Measurements from ENCODE around the gene TBC1D21.

The TBC1D21 gene

DNA sequence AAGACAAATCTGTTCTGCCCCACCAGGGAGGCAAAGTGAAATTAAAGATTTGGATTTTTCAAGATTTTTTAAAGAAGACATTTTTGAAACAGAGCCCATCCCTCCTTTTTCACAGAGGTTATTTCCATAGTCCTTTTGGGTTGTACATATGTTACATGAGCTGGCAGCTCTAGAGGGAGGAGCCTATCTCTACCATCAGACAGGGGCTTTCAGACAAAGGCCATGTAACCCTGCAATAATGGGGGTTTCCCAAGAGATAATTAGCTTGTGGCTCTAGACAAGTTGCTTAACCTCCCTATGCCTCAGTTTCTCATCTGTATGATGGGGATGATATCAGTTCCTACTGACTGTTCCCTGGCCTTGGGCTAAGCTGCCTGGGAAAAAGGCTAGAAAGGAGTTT lies 8.0 kb upstream of the TBC1D21 start:
- no peak for DNase-seq

DNA sequence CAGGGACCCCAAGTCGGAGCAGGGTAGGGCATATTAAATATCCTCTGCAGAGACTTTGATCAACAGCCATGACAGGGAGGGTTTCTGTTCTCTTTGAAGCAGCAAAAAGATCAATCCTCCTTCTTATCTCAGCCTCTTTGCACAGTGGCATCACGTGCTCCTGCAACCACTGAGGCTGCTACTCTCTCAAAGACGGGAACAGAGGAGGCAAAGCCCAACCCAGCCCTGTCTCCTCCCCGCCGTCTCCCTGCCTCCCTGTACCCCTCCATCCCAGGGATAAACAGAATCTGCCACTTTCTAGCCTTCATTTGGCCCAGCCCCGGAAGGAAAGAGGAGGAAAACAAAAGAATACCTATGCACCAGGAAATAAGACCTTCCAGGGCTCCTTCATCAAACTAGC lies 7.5 kb upstream of the TBC1D21 start:
- no peak for DNase-seq

DNA sequence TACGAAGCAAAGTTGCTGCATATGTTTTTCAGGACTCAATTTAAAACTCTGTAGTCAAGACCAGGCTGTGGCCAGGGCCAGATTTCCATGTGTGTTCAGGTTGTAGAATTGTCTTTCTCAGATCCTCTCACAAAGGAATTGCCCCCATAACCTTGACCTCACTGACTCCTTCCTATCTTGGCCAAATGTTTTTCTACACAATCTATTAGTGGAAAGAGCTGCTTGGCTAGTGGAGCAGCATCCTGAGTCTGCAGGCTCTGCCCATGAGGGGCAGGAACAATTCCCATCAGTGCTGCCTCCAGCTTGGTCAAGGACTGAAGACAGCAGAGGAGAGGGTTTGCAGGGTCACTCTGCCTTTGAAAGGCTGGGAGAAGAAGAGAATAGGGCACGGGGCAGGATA lies 6.9 kb upstream of the TBC1D21 start:
- no peak for DNase-seq

DNA sequence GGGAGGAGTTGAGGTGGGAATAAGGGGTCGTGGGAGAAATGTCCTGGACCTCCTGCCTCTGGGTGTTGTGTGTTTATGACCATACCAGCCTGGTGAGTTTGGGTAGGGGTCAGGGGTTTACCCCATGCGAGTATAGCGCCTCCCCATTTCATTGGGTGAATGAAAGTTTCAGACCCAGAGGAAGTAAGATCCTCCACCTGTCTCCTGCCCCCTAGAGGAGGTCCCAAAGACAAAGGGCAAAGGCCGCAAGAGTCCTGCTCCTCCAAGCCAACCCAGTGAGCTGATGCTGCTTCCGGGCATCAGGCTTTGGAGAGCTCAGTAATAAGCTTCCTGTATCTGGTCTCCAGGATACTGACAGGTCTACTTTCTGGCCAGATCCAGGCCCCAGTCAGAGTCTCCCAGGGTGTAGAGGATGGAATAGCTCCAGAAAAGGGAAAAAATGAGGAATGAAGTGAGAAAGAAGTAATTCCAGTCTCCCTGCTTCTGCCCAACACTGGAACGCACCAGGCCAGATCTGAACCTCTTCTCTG lies 6.4 kb upstream of the TBC1D21 start:
- no peak for DNase-seq

DNA sequence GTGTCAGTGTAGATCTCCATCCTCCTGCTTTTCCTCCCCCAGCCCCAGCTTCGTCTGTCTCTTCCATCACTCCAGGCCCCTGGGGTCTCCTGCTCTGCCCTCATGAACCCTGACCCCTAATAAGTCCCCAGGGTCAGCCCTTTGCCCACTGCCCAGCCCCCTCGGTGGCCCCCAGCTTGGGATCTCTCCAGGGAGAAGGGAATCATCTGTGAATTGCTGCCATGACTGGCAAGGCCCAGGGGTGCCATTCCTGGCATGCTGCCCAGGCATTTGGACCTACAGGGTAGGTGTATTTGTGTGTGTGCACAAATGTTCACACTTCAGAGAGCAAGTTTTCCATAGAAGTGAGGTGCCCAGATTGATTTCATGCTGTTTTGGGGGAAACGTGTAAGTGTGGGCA lies 5.9 kb upstream of the TBC1D21 start:
- no peak for DNase-seq

DNA sequence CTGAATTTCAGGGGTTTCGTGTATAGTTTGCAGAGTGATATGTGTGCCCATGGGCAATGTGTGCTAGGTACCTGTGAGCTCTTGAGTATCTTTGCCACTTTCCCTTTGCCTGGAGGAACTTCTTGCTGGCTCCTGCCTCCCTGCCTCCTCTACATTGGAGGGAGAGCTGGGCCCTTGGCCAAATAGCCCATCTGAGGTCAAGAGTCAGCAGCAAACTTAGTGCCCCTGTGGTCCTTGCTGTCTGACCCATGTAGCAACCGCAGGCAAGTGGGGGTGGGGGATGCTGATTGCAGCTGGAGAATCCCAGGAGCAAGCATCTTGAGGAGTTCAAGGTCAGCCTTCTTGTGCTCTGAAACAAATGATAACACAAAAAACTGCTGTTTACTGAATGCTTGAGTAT lies 5.4 kb upstream of the TBC1D21 start:
- no peak for DNase-seq

DNA sequence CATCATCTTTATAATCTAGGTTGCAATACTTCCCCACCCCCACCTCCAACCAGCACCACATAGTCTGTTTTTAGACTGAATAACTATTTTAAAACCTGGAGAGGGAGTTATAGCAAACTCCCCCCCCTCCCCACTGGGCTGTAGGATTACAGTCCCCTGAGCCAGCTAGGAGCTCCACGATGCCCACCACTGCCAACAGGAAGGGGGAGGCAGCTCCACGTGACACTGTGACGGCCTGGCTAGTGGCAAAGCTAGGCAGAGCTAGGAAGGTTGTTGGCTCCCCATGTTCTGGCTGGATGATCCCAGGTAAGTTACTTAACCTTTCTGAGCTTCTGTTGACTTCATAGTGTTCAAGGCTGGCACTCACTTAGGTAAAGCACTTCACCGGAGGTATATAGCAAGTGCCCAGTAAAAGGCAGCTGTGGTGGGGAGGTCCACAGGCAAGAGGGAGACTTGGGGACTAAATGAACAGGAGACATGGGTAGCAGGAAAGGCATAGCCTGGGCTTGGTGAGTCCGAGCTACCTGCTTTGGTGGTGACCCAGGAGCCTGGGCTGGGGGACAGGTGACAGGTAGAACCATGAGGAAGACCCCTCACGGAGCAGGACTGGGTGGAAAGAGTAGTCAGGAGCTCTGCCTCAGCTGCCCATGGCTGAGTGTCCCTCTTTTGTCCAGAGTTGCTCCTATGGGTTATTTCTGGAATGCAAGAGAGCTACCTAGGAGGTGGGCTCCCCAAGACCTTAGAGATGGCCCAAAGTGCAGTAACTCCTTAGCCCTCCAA lies 4.0 kb upstream of the TBC1D21 start:
- no peak for DNase-seq

DNA sequence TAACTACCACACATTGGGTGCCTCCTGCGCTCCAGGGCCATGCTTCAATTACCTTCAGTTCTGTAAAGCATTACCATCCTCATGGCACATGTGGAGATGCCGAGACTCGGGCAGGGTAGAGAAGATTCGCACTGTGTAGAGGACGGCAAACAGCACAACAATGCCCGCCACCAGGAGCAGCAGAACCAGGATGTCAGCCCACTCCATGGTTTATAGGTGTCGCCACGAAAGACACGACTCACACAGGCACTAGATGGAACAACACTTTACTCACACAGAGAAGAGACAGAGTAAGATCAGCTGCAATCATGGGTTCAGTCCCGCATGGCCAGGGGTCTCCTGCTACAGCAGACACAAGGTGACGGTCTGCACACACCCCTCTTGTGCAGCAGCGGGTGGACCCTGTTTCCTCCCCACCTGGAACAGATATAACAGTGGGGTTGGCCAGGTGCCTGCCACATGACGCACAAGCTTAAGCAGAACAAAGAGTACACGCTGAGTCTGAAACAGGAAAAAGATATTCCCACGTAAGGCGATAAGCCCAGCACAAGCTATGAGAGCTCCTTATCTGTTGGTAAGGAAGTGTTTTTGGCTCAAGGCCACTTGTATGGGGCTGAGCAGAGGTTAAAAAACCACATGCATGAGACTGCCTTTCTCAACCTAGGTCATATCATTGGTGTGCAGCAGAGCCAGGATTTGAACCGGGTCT lies 2.5 kb upstream of the TBC1D21 start:
- no peak for DNase-seq

DNA sequence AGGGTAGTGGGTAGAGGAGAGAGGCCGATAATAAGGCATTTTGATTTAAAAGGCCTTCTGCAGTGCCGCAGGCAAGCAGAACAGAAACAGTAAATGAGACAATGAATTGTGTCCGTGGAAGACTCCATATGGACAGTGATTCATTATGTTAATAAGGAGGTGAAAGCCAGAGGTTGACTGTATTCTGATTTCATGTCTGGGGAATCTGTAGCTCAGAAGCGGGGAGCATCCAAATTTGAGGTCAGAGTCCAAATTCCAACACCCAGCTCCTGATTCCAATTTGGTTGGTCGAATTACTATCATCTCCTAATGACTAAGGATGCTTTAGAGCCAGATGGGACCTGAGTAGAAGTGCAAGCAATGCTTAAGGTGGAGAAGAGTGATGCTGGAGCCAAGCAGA lies 1.0 kb upstream of the TBC1D21 start:
- no peak for DNase-seq

DNA sequence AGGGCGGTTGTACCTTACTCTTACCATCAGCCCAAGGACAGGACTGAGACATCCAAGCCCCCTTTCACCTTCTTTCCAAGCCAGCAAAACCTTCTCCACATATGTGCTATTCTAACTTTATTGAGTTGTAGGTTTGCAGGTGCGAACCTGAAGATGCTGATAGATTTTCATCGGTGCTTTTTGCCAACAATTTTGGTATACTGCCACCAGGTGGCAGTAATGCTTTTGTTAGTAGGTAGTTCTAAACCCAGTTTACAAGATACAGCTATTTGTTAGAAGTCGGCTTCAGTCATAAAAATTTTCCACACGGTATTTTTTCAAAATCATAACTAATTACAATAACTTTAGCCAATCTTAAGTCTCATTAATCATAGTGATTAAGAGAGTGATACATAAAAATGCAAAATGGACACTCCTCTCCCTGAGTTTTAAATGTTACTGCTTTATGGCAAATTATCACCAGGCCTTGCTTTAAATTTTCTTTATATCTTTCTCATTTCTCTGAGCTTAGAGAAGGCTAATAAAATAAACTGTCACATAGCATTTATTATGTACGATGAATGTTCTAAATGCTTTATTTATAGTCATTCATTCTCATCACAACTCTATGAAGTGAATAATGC lies 636 bp downstream of the TBC1D21 start:
- no peak for DNase-seq

DNA sequence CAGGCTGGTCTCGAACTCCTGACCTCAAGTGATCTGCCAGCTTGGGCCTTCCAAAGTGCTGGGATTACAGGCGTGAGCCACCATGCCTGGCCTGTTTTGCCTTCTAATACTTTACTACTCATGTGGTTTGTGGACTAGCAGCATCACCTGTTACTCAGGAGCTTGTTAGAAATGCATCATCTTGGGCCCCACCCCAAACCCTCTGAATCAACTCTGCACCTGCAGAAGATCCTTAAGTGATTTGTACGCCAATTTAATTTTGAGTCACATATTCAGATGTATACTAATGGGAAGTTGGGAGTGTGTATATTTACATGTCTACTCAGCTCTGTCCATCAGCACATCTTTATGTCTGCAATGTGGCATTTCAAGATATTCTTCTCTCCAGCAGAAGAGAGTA lies 6.1 kb downstream of the TBC1D21 start:
- no peak for DNase-seq

DNA sequence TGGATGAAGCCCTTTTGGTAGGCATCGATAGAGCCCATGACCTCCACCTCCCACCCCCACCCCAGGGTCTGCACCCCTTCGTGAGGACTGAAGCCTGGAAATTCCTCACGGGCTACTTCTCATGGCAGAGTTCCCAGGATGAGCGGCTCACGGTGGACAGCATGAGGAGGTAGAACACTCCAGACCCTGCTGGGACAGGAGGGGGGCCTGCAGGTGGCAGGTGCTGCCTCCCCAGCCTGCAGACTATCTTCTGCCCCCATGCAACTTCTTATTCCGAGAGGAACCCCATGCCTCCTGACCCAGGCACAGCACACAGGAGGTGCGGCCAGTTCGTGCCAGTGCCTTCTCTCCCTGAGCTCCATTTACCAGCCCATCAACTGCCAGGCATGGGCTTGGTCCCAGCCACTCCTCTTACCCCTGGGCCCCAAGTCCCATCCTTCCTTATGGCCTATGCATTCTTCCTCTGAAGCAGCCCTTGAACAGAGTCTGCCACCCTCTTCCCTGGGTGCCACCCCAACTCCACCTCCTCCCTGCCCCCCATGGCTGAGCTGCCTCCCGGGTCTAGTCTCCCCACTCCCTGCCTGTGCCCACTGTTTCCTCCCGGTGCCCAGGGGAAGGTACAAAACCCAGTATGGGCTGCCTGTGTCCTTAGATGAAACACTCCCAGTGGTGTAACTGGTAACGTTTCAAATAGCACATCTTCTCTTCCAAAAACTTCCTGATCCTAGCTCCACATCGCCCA lies 8.4 kb downstream of the TBC1D21 start:
- no peak for DNase-seq

DNA sequence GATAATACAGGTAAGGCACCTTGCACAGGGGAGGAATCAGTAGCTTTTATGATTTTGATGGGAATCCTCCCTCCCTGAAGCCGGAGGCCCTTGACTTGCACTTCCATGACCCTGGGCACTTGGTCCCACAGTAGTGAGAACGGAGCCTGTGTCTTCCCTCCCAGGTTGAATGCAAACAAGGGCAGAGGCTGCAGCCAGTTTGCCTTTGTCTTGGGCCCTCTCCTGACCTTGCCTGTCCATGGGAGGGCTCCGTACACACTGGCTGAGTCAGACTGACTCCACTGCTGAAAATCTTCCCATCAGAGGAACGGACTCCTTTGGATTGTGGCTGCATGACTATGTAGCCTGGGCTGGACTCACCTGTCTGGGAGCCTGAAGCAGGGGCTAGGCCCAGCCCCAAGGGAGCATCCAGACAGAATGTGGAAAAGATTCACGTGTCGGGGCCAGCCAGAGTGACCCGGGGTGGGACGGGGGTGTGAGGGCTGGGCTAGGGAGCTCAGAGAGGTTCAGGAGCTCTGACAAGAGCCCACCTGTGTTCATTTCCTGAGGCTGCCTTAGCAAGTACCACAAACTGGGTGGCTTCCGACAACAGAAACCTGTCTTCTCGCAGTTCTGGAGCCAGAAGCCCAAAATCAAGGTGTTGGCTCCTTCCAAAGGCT lies 9.5 kb downstream of the TBC1D21 start:
- DNase-seq, result no peak

DNA sequence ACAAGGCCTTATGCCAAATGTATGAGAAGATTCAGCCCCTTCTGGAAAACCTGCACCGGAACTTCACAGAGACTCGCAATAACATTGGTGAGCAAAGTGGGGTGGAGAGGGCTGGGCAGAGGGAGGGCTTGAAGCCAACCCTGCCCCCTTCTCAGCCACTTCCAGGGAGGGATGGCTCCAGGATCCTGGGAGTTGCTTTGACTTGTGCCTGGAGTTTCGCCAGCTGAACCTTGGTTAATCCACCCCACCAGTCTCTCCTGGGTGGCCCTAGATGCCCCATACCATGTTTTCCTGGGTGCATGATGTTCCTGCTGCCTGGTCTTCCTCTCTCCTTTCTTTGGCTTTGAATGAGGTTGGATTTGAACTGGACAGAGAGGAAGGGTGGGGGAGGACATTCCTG lies 10.8 kb downstream of the TBC1D21 start:
- DNase-seq, result no peak

DNA sequence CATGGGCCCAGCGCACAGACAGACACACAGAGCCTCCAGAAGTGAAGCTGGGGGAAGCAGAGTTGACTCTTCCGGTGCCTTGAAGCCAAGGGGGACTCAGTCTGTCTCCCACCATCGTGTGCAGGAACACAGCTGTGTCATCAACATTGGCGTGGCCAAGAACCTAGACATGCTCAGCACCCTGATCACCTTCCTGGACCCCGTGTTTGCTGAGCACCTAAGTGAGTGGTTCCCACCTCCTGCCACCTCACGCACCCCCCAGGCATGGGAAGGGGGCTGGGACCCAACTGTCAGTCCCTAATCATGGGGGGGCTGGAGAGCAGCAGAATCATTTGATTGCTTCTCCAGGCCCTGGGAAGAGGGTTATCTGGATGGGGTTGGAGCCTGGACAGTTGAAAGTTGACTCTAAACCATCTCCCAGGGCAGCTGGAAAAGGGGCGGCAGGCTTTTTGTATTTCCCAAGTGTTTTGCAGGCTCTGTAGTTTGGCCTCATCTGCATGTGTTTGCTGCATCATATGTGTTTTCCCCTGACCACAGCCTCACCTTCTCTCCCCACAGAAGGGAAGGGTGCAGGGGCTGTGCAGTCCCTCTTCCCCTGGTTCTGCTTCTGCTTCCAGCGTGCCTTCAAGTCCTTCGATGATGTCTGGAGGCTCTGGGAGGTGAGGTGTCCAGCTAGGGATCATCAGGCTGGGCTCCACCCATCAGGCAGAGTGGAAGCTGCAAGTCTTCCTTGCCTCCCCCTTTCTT lies 12.8 kb downstream of the TBC1D21 start:
- no peak for DNase-seq

DNA sequence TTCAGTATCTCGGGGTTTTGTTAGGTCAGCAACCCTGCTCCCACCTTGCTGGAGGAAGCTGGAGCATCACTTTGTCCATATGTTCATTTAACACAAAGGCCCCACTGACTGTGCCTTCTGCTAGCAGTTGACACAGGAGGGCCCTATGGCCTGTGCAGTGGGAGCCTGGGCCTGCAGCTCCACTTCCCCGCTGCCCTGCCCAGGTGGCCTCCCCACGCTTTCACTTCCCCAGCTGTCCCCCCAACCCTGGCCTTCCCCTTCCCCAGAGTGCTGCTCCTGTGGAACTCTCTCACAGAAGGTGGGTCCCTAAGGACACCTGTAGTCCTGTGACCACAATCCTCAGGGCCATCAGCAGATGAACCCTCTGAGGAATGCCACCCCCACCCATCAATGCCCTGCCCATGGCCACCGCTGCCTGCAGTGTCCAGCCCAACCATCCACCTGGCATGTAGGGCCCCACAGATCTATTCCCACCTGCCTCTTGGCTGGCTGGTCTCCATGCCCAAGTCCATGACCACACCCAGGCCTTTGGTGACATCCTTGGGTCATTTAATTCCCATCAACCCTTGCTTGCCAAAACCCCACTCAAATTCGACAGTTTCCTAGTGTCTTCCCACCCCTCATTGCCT lies 13.5 kb downstream of the TBC1D21 start:
- DNase-seq, result no peak

DNA sequence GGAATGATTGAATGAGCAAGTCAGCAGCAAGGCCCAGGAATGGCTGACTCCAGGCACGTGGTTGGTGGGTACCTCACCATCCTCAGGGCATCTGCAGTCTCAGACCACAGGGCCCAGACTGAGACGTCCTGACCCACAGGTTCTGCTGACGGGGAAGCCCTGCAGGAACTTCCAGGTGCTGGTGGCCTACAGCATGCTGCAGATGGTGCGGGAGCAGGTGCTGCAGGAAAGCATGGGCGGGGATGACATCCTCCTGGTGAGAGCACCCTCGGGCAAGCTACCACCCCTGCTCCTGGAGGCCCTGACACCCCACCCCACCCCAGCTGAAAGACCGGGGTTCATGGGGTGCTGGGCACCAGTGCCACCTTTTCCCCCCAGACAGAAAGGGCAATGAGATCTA lies 14.1 kb downstream of the TBC1D21 start:
- DNase-seq, result no peak

DNA sequence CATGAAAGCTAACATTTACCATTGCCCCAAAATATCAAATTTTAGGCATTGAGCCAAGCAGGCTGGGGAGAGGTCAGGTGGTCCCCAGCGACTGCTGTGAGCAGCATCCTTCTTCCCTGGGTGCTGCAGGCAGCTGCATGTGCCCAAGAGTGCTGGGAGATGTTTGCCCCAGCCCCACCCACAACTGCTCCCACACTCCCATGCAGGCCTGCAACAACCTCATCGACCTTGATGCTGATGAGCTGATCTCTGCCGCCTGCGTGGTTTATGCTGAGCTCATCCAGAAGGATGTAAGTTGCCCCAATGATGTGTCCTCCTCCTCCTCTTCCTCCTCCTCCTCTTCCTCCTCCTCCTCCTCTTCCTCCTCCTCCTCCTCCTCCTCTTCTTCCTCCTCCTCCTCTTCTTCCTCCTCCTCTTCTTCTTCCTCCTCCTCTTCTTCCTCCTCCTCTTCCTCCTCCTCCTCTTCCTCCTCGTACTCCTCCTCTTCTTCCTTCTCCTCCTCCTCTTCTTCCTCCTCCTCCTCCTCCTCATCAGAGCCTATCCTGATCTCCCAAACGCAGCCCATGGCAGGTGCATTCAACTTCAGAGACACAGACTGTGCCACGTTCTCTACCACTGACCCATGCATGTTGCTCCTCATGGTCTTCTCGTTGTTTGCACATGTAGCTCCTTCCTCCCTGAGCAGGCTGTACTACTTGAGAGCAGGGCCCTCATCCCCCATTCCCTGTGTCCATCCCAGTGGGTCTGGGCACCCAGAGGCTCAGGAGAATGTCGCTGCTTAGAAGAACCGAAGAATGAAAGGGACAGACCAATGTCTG lies 15.1 kb downstream of the TBC1D21 start:
- no peak for DNase-seq

DNA sequence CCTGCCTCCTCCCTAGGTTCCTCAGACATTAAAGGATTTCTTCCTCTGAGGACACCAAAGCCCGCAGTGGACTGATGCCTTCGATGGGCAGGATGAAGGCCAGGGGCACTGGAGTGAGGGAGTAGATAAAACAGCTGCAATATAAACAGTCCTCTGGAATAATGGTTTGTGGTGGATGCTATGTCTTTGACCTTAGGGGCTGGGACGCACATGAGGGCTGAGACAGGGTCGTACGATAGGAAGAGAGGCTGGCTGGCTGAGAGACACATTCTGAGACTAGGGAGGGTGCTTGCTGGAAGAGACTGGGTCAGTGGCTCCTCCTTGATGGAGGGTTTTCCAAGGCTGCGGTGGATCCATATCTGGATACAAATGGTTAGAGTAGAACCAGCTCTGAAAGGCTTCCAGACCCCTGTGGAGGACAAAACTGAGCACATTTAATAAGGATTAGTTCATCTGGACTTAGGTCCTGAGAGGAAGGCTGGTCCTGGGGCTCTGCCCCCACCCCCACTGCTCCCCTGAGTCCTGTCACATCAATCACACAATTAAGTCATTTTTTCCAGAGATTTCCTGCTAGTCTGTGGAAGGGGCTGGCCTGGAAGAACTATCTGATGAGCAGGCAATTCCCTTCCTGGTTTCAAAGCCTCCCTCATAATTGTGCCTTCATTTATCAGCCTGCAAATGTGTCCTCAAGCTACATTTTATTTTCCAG lies 15.8 kb downstream of the TBC1D21 start:
- DNase-seq, result no peak

DNA sequence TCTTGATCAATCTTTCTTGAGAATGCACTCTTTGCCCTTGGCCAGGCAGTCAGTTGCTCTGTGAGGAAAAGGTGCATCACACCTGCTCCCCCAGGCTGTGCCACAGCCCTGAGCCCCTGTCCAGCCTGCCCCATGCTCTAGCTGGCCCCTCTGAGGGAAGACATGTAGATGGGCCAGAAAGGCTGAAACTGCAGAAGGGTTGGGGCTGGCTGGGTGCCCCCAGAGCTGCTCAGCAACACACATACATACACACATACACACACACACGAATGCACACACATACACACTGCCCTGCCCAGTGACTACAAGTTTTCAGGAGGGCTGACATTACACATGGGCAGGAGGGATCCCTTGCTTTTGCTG lies 16.4 kb downstream of the TBC1D21 start:
- no peak for DNase-seq
